ENCODE measurements around the gene GSAP.

DNA sequence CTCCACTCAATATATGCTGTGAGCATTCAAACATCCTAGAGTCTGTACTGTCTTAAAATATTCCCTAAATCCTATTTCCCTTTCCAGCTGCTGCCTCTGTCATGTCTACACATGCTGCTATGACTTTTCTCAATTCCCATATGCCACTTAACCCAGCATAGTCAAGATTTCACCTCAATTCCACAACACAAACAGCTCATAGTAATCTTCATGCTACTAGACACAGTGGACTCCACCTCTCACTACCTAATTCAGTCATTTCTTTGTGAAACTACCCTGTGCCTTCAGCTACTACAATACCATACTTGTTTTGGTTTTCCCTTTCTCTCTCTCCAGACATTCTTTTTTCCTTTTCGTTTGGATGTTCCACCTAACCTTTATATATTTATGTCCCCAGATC is 45.5 kb downstream of the GSAP start:
- TF ChIP-seq CTCF (IDR thresholded peaks at IDR 0.05) (no peak), POLR2A (IDR thresholded peaks at IDR 0.05) (no peak)

Measured in breast epithelium (tissue), 3 donors.